HG02938 (cell line): ENCODE measurements around the gene UNC5CL.

Experiments used
- ATAC-seq: cut with Tn5 transposase; IDR thresholded peaks from one replicate; pipeline ENCODE4 v1.9.1; 2021; ENCODE audit warnings: mild to moderate bottlenecking, moderate library complexity; ENCODE audit not compliant: unreplicated experiment

The UNC5CL gene

GRCh38 chr6:41064841-41065240 lies 25.8 kb upstream of the UNC5CL start:
- ATAC-seq = no peak

GRCh38 chr6:41063884-41064285 lies 24.9 kb upstream of the UNC5CL start:
- ATAC-seq = no peak

GRCh38 chr6:41062056-41062455 lies 23.0 kb upstream of the UNC5CL start:
- no peak for ATAC-seq

- ATAC-seq = no peak
Measured at GRCh38 chr6:41061196-41061726, 22.2 kb upstream of the UNC5CL start.

- no peak for ATAC-seq
Measured at GRCh38 chr6:41059556-41059955, 20.5 kb upstream of the UNC5CL start.

GRCh38 chr6:41058783-41059181 lies 19.8 kb upstream of the UNC5CL start:
- ATAC-seq = no peak

GRCh38 chr6:41056768-41057490 lies 17.9 kb upstream of the UNC5CL start:
- ATAC-seq = no peak

GRCh38 chr6:41055149-41055548 lies 16.1 kb upstream of the UNC5CL start:
- ATAC-seq = no peak

GRCh38 chr6:41054511-41054910 lies 15.5 kb upstream of the UNC5CL start:
- no peak for ATAC-seq

GRCh38 chr6:41053041-41053440 lies 14.0 kb upstream of the UNC5CL start, which contains the start of gene APOBEC2:
Gene APOBEC2 (plus strand): TSS chr6:41053202. CDS start chr6:41053348, 146 bp downstream.
- no peak for ATAC-seq

GRCh38 chr6:41051873-41052272 lies 12.9 kb upstream of the UNC5CL start:
- no peak for ATAC-seq

- ATAC-seq = no peak
Measured at GRCh38 chr6:41050536-41050935, 11.5 kb upstream of the UNC5CL start.

- no peak for ATAC-seq
Measured at GRCh38 chr6:41049955-41050354, 10.9 kb upstream of the UNC5CL start.

- no peak for ATAC-seq
Measured at GRCh38 chr6:41049521-41049920, 10.5 kb upstream of the UNC5CL start.

GRCh38 chr6:41047745-41048732 lies 9.0 kb upstream of the UNC5CL start:
- ATAC-seq = no peak

GRCh38 chr6:41047306-41047705 lies 8.3 kb upstream of the UNC5CL start:
- no peak for ATAC-seq

- no peak for ATAC-seq
Measured at GRCh38 chr6:41046084-41046483, 7.1 kb upstream of the UNC5CL start.

GRCh38 chr6:41045664-41046063 lies 6.6 kb upstream of the UNC5CL start:
- ATAC-seq = no peak

GRCh38 chr6:41043151-41043550 lies 4.1 kb upstream of the UNC5CL start:
- ATAC-seq = no peak

GRCh38 chr6:41042226-41043055 lies 3.4 kb upstream of the UNC5CL start, which contains the start of gene TSPO2:
Gene TSPO2 (plus strand): TSS chr6:41042467. CDS start chr6:41042986, 519 bp downstream.
- ATAC-seq = no peak
